GM12801 (cell line): ENCODE measurements around the gene LIPC.

ENCODE experiments used
- TF ChIP-seq, protein P1 (sequence below): IDR thresholded peaks from one replicate; pipeline ENCODE4 v1.5.1; 2011; ENCODE audit warnings: control low read depth; ENCODE audit not compliant: insufficient read length; ENCODE audit errors: extremely low read depth

Gene LIPC

DNA sequence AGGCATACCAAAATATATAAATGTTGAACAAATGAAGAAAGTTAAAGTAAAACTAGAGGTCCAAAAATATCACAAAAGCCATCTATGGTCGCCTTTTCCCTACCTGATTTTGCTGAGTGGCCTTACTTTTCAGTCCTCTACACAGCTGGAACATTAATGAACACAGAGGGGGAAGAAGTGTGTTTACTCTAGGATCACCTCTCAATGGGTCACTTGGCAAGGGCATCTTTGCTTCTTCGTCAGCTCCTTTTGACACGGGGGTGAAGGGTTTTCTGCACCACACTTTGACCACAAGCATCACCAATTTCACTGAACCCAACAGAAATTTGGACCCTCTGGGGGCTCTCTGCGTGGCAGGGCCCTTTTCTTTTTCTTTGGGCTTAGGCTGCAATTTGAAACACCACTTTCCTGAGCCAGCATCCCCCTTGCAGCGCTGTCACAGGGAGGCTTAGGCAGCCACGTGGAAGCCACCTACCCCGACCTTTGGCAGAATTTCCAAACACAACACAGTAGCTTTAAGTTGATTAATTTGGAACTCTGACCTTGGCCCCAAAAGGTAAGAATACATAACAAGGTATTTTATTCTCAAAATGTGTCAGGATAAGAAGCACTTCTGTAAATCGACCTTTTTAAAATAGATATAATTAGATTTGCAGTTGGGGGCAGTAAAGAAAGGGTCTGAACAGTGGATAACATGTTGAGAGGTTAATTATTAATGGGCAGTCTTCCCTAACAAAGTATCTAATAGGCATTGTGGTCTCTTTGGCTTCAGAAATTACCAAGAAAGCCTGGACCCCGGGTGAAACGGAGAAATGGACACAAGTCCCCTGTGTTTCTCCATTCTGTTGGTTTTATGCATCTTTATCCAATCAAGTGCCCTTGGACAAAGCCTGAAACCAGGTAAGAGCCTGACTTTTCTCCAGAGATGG lies at the start of gene LIPC:
LIPC (plus strand) TSS at position 771 of the 929 bp plus-strand sequence; CDS start at position 813, 42 bp downstream.
- TF ChIP-seq, protein P1, sequence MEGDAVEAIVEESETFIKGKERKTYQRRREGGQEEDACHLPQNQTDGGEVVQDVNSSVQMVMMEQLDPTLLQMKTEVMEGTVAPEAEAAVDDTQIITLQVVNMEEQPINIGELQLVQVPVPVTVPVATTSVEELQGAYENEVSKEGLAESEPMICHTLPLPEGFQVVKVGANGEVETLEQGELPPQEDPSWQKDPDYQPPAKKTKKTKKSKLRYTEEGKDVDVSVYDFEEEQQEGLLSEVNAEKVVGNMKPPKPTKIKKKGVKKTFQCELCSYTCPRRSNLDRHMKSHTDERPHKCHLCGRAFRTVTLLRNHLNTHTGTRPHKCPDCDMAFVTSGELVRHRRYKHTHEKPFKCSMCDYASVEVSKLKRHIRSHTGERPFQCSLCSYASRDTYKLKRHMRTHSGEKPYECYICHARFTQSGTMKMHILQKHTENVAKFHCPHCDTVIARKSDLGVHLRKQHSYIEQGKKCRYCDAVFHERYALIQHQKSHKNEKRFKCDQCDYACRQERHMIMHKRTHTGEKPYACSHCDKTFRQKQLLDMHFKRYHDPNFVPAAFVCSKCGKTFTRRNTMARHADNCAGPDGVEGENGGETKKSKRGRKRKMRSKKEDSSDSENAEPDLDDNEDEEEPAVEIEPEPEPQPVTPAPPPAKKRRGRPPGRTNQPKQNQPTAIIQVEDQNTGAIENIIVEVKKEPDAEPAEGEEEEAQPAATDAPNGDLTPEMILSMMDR, result no peak

DNA sequence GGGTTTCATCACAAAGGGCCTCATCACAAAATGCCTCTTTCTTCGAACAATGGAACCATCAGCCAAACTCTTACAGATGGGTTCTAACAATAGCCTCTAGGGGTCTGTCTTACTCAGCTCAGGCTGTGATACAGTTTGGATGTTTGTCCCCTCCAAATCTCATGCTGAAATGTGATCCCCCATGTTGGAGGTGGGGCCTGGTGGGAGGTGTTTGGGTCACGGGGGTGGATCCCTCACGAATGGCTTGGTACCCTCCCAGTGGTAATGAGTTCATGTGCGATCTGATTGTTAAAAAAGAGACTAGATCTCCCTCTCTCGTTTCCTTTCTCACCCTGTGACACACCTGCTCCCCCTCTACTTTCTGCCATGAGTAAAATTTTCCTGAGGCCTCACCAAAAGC lies 47.9 kb upstream of the LIPC start:
- TF ChIP-seq, protein P1, result no peak

DNA sequence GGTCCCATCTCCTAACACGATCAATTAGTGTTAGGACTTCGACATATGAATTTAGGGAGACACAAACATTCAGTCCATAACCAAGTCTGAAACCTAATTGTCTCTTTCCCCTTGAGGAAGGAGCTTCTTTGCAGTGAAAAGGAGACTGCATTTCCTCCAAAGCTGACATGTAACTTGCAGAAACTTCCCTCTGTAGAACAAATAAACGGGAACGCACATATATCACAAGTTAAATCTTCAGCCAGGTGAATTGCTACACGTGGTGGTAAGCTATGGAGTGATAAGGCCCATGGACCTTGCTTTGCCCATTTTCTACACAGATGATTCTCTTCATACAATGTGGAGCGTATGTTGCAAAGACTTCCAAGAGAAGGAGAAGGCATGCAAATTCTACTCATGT lies 47.1 kb upstream of the LIPC start:
- TF ChIP-seq, protein P1, result no peak

DNA sequence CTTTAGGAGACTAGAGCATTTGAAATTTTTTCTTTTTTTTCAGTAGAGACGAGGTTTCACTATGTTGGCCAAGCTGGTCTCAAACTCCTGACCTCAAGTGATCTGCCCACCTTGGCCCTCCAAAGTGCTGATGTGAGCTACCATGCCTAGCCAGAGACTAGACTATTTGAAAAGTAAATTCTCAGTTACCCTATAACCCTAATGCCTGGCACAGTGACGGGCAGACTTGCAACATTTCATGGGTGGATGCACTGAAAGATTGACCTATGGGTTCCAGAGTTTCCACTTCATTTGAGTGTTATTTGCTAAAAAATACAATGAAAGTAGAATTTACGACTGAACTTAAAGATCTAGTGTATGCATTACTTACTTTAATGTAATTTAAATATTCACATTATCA lies 45.7 kb upstream of the LIPC start:
- TF ChIP-seq, protein P1, result no peak

DNA sequence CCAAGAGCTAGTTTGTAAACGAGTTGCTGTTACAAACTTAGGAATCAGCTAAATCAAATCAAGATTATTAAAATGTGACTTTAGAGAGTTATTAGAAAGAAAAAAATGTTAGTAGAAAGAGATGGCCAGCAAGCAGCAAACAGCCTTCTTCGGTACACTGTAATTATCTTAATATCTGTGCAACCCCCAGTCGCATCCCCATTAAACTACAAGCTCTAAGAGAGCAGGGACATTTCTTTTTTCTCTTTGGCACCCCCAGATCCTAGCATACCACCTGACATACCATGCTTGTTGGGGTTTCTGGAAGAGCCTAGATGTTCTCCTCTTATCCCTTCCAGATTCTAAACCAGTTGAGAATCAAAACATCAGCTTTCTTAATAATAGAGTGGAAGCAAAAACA lies 45.1 kb upstream of the LIPC start:
- TF ChIP-seq, protein P1, result no peak

DNA sequence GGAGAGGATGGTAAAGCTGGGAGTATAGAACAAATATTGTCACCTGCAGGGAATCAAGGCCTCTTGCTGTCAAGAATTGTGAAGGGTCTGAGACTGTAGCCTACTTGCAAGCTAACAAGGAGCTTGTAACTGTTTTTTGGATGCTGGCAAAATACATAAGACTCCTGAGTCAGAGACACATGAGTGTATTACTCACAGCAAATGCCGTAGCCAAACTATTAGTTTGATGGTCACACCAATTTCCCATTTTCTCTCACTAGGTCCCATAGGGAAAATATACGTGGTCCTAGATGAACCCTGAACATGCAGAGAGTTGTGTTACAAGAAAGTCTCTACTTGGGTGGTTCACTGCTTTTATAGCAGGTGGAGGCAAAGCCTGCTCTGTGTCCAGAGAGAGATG lies 44.7 kb upstream of the LIPC start:
- TF ChIP-seq, protein P1, result no peak

DNA sequence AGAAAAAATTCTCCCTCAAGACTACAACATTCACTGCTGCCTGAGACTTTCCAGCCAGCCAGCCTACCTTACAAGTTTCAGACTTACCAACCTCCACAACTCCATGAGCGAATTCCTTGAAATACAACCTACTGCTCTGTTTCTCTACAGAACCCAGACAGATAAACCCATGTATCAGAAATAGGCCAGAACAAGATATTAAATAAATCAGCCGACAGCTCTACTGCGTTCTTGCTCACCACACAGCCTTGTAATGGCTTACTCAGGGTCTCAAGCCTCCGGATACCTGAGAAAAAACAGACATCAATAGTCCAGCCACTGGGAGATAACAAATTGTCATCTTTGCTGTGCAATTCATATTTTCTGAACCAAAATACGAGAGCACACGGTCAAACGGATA lies 43.6 kb upstream of the LIPC start:
- TF ChIP-seq, protein P1, result no peak
